Stimulated activated CD8-positive, alpha-beta memory T cell treated with anti-CD3 and anti-CD28 coated beads, Interleukin-12 subunit alpha, Interleukin-12 subunit beta, amount 100 ng/mL, for 24 hours (primary cell): ENCODE data around the gene SORCS3.

Source experiments
- DNase-seq: peaks from one replicate; pipeline ENCODE4 v3.0.0-alpha.2; 2020; ENCODE audit errors: extremely low read depth

The SORCS3 gene

DNA sequence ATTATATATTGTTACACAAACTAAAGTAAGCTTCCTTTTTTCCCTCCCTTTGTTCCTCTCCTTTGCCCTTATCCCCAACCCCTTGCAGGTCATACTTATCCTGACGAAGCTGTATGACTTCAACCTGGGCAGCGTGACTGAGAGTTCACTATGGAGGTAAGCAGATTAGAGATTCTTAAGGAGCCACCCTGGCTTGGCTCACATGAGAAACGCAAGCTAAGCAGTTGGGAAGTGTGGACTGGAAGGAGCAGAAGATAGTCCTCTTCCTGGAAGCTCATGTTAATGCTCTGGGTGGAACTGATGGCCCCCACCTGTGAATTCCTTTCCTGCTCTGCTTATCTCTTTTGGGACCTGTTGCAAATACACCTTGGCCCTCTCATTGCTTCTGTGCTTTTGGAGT is 201.6 kb downstream of the SORCS3 start:
- DNase-seq = no peak

DNA sequence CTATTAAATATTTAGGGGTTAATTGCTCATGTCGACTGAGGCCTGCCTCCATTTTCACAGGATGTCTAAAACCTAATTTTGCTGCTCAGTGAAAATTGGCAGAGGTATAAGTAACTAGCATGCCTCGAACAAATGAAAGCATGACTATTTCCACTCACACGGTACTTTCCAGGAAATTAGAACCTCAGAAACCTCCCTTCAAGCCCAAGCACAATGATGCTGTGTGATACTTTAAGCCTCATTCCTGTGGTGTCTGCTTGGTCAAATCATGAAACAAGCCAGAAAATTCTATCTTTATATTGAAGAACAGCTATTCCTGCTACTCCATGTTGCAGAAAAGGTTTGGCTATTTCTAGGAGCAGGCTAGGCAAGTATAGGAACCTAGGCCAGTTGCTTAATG is 203.0 kb downstream of the SORCS3 start:
- DNase-seq = no peak

DNA sequence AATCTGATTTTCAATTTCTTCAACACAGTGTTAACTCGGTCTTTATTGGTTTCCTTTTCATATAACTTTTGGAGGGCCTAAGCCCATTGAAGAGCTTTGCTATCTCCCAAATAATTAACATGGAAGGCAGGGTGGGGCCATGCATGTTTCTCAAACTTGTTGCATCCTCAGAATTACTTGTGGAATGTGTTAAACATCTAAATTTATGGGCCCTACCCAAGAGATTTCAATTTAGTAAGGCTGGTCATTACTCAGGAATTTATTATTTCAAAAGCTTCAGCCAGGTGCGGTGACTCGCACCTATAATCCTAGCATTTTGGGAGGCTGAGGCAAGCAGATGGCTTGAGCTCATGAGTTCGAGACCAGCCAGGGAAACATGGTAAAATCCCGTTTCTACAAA is 208.9 kb downstream of the SORCS3 start:
- DNase-seq = no peak

DNA sequence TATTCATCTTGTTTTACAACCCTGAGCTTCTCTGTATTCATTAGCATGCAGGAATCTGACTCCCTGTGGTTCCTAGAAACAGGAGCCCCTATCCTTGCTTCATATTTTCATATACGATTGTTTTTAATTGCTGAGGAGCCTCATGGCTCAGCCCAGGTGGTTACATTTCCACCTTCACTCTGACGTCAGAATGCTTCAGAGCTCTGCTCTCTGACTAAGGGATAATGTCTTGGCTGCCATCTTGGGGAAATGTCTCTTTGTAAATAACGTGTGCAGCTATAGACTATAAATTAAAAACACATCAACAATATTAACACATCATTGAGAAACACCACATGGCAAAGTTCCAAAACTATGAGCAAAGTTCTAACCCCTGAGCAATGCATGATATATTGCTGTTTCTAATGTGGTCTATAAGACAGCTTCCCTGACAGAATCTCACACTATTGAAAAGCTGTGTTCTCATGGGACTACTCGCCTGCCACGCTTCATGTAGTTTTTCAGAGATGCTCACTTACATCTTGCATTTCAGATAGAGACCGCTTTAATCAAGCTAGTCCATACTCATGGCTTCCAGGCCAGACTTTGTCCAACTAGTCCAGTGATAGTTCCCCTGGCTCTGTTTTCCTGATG is 227.0 kb downstream of the SORCS3 start:
- DNase-seq = no peak

DNA sequence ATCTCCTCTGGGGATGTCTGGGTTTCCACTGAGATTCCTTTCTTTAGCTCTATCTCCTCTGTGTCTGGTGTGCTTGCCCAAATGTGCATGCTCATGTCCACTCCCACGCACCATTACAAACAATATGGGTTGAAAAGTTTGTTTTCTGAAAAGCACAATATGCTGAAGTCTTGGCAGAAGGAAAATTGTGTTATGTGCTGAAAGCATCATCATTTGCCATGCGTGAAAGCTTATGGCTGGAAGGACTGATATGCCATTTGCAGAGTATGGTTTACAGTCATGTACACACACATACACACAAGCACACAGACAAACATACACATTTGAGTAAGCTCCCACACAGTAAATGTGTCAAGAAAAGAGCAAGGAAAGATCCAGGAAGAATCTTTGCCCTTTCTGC is 231.6 kb downstream of the SORCS3 start:
- no peak for DNase-seq

DNA sequence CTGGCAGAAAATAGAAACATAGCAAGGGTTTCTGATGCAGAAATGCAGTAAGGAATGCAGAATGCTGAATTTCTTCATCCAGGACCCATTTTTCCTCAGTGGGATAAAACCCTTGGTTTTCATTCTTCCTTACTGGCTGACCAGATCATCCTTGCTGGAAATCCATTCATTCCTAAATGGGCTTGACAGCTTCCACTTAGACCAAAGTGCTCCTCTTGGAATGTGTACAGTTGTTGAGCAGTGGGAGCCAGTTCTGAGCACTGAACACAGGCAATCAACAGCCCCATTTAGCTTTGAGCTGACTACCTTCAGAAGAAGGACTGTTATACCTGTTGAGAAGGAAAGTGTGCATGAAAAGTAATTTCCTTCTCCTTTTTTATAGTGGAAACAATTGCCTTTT is 232.1 kb downstream of the SORCS3 start:
- no peak for DNase-seq

DNA sequence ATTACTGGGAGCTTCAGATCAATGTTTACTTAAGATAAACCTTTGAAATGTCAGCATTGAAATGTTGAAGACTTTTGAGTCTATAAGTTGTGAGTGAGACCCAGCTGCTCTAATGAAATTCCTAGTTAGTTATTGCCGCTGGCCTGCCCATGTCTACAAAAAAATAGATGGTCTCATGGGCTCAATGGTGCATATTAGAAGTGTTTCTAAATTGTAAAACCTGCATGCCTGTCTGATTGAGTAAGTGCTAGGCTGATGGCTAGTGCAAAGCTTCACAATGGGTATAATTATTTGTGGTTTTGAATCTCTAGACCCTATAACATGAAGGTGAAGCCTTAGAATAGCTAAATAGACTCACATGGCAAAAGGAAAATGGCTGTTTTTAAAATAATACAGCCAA is 234.5 kb downstream of the SORCS3 start:
- no peak for DNase-seq

DNA sequence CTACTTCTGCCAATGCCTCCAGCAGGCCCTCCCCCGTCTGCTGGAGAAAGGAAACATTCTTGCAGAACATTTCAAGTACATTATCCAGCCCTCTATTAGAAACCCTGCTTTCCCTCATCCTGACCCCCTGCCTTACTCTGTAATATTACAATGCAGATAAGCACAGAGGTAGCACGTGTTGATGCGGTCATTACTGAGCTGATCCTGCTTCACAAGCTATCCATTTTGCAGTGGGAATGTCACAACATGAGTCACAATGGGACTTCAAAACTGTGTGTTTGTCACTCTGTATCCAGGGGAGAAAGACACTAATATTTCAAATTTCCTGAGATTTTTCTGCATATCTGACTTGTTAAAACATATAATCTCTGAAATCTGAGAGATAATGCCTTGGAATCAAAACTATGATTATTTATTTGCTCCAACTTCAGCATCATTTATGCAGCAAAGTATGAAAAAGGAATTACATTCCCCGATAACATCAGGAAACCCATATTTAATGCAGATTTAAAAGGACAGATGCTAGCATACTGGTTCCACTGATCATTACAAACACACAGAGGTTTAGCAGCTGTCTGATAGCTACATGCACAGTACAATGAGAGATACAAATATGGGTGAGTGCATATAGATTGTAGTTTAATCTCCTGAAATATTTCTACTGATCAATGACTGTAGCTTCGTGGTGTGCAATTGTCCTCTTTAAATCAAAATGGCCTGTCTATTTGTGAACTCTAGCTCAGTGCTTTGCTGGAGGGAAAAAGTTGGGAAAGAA is 239.7 kb downstream of the SORCS3 start:
- no peak for DNase-seq

DNA sequence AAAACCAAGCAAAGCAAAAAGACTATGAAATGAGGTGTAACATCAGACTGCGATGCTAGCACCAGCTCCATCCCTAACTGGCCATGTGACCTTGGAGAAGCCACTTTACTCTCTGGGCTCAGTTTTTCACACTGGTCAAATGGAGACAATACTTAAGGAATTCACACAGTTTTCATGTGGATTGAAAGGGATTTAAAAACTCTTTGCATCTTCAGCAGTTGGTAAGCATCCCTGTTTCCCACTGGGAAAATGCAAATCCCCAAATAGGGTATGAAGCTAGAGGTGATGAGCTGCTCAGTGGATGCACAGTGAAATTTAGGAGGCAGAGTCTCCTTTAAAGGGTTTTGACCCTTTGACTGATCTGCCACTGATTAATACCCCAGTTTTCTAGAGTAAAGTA is 240.7 kb downstream of the SORCS3 start:
- no peak for DNase-seq

DNA sequence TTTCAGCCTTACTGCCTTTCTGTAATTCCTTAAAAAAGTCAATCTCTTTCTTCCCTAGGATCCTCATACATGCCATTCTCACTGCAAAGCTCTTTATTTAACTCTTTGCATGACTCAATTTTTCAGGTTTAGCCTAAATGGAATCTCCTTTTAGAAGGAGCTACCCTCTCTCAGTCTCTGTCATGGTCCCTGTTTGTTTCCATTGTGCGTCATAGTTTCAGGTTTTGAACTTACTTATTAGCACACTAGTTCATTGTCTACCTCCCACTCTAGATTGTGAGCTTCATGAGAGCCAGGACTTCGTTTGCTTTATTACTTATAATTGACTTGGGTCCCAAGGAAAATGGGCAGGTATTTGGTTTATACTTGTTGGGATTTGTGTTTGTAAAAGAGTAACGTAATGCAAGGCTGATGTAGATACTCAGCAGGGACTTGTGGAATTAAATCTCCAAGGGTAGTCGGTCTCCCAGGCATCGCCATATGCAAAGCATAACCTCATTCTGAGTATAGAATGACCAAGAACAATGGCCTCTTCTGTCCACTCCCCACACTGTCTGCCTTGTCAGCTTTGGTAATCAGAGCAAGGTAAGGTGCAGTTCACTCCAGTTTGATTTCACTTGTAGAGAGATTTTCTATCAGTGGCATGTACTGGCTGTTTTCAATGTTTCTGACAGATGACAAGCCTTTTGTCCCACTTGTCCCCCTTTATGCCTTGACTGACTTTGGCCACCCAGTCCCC is 252.0 kb downstream of the SORCS3 start:
- DNase-seq = no peak

DNA sequence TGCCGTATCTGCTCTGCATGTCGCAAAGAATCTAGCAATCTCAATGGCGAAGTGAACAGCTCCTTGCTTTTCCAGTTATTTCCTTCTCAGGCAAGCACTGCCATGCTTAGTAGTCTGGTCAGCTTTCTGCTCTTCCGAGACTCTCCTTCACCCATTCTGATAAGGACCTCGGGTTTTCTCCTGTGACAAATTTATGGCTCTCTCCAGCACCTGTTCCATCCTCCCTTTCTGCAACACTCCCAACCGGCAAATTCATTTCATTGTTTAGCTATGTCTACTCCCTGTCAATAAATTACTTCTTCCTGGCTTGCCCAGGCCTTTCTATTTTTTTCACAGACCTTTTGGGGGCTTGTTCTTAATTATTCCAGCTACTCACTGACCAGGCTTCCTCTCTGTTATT is 252.6 kb downstream of the SORCS3 start:
- DNase-seq = no peak

DNA sequence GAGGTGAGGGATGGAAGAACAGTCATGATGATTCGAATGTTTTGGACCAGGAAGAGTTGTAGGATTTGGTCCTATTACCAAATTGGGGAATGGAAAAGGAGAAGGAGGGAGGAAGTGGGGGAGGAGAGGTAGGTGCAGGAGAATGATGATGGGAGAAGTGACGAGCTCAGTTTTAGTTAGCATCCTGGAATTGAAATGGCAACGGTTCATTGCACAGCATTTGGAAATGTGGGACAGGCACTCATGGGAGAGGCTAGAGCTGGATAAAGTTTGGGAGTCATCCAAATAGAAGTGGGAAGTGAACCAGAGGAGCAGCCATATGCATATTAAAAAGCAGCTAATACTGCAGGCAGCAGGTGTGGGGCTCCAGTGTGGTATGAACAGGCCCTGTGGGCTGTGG is 253.6 kb downstream of the SORCS3 start:
- no peak for DNase-seq

DNA sequence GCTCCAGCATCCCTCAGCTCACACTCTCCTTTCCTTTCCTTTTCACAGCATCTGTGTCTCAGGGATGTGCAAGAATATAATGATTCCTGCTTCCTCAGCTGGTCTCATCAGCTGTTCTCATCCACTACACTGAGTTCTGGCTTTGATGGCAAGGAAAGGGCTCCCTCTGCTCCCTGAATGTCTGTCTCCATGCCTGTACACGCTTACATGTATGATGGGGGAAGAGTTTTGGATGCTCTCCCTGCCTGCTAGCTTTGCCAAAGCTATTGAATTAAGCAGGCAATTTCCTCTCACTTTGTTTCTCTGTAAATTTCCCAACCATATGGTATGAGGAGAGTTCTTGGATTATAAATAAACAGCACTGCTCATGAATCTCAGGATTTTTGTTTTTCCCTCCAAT is 254.5 kb downstream of the SORCS3 start:
- no peak for DNase-seq

DNA sequence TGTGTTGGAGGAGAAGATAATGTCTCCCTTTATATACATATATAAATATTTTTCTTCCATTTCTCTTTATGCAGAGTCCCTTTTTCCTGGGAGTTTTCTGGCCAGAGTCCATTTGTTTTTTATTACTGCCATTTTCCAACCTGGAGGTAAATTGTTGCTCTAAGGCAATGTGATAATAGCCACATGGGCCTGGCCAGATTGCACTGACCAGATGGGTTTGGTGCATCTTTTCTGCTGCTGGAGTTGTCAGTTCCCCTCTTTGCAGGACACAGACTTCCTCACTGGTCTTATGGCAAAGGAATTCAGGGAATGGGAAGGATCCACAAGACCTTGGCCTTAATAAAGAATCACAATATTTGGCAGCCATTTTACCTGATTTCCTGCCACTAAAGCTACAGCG is 254.9 kb downstream of the SORCS3 start:
- no peak for DNase-seq

DNA sequence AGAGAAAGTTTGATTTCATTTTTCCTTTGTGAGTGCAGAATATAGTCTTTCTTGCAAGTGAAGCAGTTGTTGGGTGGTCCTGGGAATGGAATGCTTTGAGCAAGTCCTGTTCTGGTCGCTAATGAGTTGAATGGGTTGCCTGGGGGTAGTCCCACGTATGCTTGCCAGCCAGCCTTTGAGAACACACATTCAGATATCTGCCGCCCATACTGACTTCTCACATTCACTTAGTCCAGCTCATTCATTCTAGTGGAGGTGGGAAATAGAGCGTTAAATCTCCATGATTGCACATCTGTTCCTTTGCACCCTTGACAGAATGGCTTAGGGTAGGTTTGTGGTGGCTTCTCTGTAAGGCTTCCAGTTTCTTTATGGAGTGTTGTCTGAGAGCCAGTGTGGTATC is 256.6 kb downstream of the SORCS3 start:
- no peak for DNase-seq

DNA sequence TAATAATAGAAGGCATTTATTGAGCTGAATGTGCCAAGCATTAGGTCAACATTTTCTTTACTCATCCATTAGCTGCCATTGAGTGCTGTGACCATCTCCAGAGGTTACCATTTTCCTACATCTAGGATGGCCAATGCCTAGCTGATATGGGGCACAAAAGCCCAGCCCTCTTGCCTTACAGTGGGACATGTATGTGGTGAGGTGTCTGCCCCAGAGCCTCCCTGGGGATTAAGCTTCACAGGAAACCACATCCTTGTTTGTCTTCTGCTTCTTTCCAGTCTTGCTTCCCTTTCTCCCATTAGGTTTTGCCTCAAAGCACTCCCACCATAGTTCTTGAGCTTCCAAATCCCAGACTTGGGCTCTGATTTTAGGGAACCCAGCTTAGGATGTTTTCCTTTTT is 258.7 kb downstream of the SORCS3 start:
- no peak for DNase-seq

DNA sequence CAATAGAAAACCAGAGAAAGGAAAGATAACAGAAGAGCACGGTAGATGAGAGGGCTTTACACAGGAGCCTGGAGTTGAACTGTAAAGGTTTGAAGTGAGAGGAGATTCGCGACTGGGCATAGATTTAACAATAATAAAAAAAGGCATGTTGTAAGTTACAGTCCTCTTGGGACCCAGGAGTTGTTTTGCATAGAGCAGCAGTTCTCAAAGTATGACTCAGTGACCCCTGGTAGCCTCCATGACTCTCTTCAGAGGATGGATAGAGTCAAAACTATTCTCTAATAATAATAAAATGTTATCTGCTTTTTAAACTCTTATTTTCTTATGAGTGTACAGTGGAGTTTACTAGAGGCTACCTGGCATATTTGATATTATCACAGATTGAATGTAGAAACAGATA is 262.3 kb downstream of the SORCS3 start:
- no peak for DNase-seq

DNA sequence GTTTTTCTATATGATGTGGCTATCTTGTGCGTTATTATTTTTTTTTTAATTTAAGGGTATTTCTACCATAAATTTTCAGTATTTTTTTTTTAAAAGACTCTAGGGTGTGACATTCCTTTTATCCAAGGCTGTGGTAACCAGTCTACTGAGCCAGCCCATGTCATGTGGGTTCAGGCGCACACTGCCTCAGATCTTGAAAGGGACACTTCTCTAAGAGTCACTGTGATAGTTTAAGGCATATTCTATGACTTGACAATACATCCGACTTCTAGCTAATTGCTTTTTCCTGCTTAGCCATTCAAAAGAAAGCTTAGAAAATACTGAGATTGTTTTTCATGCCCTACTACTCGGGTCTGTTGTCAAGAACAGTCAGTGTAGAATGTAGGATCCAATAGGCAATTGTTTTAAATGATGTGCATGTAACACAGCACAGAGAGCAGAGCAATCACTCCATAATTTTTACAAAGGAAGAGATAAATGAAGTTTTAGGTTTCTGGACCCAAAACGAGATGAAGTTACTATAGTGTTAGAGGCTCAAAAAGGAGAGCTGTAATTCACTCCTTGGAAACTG is 263.7 kb downstream of the SORCS3 start:
- DNase-seq = no peak

DNA sequence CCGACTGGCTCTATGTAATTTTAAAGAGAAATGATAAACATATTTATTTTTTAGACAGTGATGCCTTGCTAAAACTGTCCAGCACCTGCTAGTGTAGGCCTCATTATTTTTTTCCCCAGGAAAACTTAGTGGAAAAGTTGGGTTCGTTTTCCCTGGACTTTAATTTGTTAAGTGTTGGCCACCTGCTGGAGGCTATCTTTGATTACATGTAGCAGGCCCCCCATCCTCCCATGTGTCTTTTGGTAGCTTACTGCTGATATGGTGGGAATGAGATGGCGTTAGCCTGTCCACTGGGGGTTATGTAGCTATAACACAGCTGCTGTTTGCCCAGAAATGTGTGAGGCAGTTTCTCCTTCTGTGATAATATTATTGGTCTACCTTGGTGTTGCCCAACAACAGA is 265.0 kb downstream of the SORCS3 start:
- DNase-seq = no peak

DNA sequence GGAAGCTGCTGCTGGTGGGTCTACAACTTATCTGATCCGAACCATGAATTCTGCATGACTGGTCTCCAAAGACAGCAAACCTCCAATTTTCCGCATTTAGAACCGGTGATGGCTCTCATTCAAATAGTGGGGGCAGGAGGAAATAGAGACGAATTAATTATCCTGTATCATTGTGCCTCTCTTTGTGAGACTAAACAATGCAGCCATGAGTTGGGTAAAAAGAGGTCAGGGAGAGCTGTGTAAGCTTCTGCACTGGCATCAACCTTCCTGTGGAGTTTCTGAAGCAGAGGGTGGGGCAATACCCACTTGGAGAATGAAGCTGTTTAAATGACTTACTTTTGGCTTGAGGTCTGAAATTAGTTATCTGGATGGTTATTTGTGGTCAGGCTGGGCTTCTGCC is 266.4 kb downstream of the SORCS3 start:
- DNase-seq = no peak

DNA sequence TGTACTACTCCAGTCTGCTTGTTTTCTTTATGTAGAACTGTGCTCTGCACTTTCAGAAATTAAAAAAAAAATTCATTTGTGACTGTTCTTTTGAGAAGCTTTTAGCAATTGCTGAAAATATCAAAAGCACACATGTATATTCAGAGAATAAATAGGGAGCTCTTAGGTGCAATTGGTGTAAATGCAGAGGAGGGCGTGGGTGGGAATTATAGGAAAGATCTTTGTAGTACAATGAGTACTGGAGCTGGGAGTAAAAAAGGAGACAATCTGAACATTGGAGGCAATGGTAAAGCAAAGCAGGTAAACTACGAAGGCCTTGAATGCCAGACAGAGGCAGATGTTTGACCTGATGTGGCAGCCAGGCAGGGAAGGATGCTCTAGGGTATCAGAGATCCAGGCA is 267.5 kb downstream of the SORCS3 start:
- no peak for DNase-seq

DNA sequence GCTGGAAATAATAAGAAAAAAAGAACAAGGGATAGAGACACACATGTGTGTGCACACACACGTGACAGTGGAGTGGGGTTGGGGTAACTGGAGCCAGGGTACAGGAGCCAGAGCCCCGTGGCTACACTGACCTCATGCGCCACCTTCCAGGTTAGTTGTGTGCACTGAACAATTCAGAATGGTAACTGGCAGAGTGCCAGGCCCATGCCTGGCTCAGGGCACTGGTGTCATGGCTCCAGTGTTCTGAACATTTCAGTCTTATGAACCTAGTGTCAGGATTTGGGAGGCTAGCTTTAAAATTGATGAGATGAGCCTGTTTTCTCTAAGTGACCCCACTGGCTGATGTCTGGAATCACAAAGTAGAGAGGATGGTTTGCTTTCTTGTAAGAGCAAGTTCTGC is 269.6 kb downstream of the SORCS3 start:
- no peak for DNase-seq

DNA sequence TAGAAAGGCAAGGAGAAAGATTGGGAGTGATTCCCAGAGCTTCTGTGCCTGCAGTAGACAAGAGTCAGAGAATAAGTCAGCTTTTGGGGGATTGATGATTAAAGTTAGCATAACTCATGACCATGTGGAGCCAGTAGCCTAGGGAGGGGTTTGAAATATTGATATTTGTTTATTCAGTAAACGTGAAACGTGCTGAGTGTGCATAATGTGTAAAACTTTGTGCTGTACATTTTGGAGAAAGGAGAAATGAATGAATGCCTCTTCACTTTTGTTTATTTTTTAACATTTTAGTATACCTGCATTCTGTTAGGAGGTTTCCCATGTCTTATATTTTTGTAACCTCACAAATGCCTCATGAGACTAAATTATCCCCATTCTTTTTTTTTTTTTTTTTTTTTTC is 272.3 kb downstream of the SORCS3 start:
- DNase-seq = no peak
